WTC11 (cell line): Measurements from ENCODE around the gene ADRA2C. TPM values are rescaled to one million over a fixed set of nuclear protein-coding genes. Genes with fewer than 3 reads are reported as not detected.

ENCODE experiments used
- ATAC-seq: fragments of 200-7000 bp; cut with Tn5 transposase; 2 replicates; pipeline ENCODE4 v1.10.0; 2021; ENCODE audit warnings: mild to moderate bottlenecking, moderate library complexity
- CTCF ChIA-PET: fragments of 300-600 bp; sonication (Branson Sonifier 250); formaldehyde crosslinking; loops from one replicate; lab custom pipeline; 2021; ENCODE audit warnings: antibody characterized with exemption; lab: Charles Lee
- POLR2A ChIA-PET: fragments of 350-600 bp; sonication (Branson Sonifier 250); formaldehyde crosslinking; loops from one replicate; lab custom pipeline; 2021; ENCODE audit warnings: antibody characterized with exemption; lab: Charles Lee
- DNase-seq: peaks from one replicate; pipeline ENCODE4 v3.0.0; 2021; ENCODE audit warnings: low spot score
- H3K27ac Mint-ChIP-seq: 2 replicates; pipeline ENCODE4 v1.8.0; 2021; ENCODE audit warnings: mixed read lengths
- H3K27me3 Mint-ChIP-seq: 2 replicates; pipeline ENCODE4 v1.8.0; 2021; ENCODE audit warnings: low read depth, mild to moderate bottlenecking, moderate library complexity, mixed read lengths
- H3K36me3 Mint-ChIP-seq: 2 replicates; pipeline ENCODE4 v1.8.0; 2021; ENCODE audit warnings: mixed read lengths
- H3K4me1 Mint-ChIP-seq: 2 replicates; pipeline ENCODE4 v1.8.0; 2022; ENCODE audit warnings: mixed read lengths
- H3K4me3 Mint-ChIP-seq: 2 replicates; pipeline ENCODE4 v1.8.0; 2021; ENCODE audit warnings: mild to moderate bottlenecking, moderate library complexity, mixed read lengths
- H3K9me3 Mint-ChIP-seq: 2 replicates; pipeline ENCODE4 v1.8.0; 2021; ENCODE audit warnings: mixed read lengths
- EMX1 ChIP-seq: fragments of 250-450 bp; sonication (Bioruptor Pico); IDR thresholded peaks from 2 replicates; pipeline ENCODE4 v1.8.0; 2021; ENCODE audit warnings: mild to moderate bottlenecking
- ESRRA ChIP-seq: sonication (generic); formaldehyde crosslinking; IDR thresholded peaks from 2 replicates; pipeline ENCODE4 v1.8.1; 2022; ENCODE audit warnings: mild to moderate bottlenecking, missing genetic modification reagents, borderline replicate concordance
- IRF2 ChIP-seq: sonication (generic); formaldehyde crosslinking; IDR thresholded peaks from 2 replicates; pipeline ENCODE4 v1.8.0; 2022; ENCODE audit warnings: low read depth, missing genetic modification reagents, borderline replicate concordance
- JAZF1 ChIP-seq: fragments of 250-450 bp; sonication (Bioruptor Pico); IDR thresholded peaks from 2 replicates; pipeline ENCODE4 v1.9.0; 2021; ENCODE audit warnings: moderate library complexity, mild to moderate bottlenecking, inconsistent platforms
- MYBL2 ChIP-seq: sonication (generic); formaldehyde crosslinking; IDR thresholded peaks from 2 replicates; pipeline ENCODE4 v1.8.1; 2023; ENCODE audit warnings: mild to moderate bottlenecking, moderate library complexity, missing genetic modification reagents
- NFATC4 ChIP-seq: fragments of 250-450 bp; sonication (Bioruptor Pico); IDR thresholded peaks from 2 replicates; pipeline ENCODE4 v1.9.0; 2021; ENCODE audit warnings: mild to moderate bottlenecking
- PRRX2 ChIP-seq: fragments of 250-450 bp; sonication (Bioruptor Pico); IDR thresholded peaks from 2 replicates; pipeline ENCODE4 v1.8.0; 2021; ENCODE audit warnings: mild to moderate bottlenecking
- RELA ChIP-seq: sonication (generic); formaldehyde crosslinking; IDR thresholded peaks from 2 replicates; pipeline ENCODE4 v1.8.1; 2022; ENCODE audit warnings: missing genetic modification reagents, mild to moderate bottlenecking, borderline replicate concordance
- SMAD4 ChIP-seq: sonication (generic); formaldehyde crosslinking; IDR thresholded peaks from 2 replicates; pipeline ENCODE4 v1.8.0; 2022; ENCODE audit warnings: mild to moderate bottlenecking, missing genetic modification reagents
- TCF7 ChIP-seq: sonication (generic); formaldehyde crosslinking; IDR thresholded peaks from 2 replicates; pipeline ENCODE4 v1.8.0; 2022; ENCODE audit warnings: mild to moderate bottlenecking, low read depth, missing genetic modification reagents, moderate library complexity
- TEAD1 ChIP-seq: sonication (generic); formaldehyde crosslinking; IDR thresholded peaks from 2 replicates; pipeline ENCODE4 v1.8.0; 2022; ENCODE audit warnings: mild to moderate bottlenecking, missing genetic modification reagents
- ZNF232 ChIP-seq: sonication (generic); formaldehyde crosslinking; IDR thresholded peaks from 2 replicates; pipeline ENCODE4 v1.8.0; 2022; ENCODE audit warnings: mild to moderate bottlenecking, missing genetic modification reagents
- ZNF396 ChIP-seq: fragments of 250-450 bp; sonication (Bioruptor Pico); IDR thresholded peaks from 2 replicates; pipeline ENCODE4 v1.8.0; 2021; ENCODE audit warnings: mild to moderate bottlenecking, moderate library complexity, borderline replicate concordance
- total RNA-seq: library from RNA; stranded (reverse); gene quantifications from 3 replicates; pipeline ENCODE4 v1.2.3, GENCODE V29; 2021
- TF ChIP-seq, protein P1 (sequence below): fragments of 250-450 bp; sonication (Bioruptor Pico); IDR thresholded peaks from 2 replicates; pipeline ENCODE4 v1.9.0; 2021; ENCODE audit warnings: mild to moderate bottlenecking
- TF ChIP-seq, protein P2 (sequence below): sonication (generic); formaldehyde crosslinking; IDR thresholded peaks from 2 replicates; pipeline ENCODE4 v1.8.1; 2022; ENCODE audit warnings: low read depth, mild to moderate bottlenecking, moderate library complexity, missing genetic modification reagents, borderline replicate concordance
- TF ChIP-seq, protein P3 (sequence below): fragments of 250-450 bp; sonication (Bioruptor Pico); IDR thresholded peaks from 2 replicates; pipeline ENCODE4 v1.9.0; 2021; ENCODE audit warnings: mild to moderate bottlenecking, borderline replicate concordance
- TF ChIP-seq, protein P4 (sequence below): sonication (generic); formaldehyde crosslinking; IDR thresholded peaks from 2 replicates; pipeline ENCODE4 v1.8.0; 2023; ENCODE audit warnings: missing genetic modification reagents, mild to moderate bottlenecking, borderline replicate concordance
- TF ChIP-seq, protein P5 (sequence below): sonication (generic); formaldehyde crosslinking; IDR thresholded peaks from 2 replicates; pipeline ENCODE4 v1.8.1; 2023; ENCODE audit warnings: mild to moderate bottlenecking, missing genetic modification reagents, moderate library complexity
- TF ChIP-seq, protein P6 (sequence below): sonication (generic); formaldehyde crosslinking; IDR thresholded peaks from 2 replicates; pipeline ENCODE4 v1.8.0; 2023; ENCODE audit warnings: missing genetic modification reagents
- TF ChIP-seq, protein P7 (sequence below): sonication (generic); formaldehyde crosslinking; IDR thresholded peaks from 2 replicates; pipeline ENCODE4 v1.8.1; 2023; ENCODE audit warnings: mild to moderate bottlenecking, missing genetic modification reagents

The ADRA2C gene
- total RNA-seq, 1 experiment from 2014 or later = 21.8 TPM

DNA sequence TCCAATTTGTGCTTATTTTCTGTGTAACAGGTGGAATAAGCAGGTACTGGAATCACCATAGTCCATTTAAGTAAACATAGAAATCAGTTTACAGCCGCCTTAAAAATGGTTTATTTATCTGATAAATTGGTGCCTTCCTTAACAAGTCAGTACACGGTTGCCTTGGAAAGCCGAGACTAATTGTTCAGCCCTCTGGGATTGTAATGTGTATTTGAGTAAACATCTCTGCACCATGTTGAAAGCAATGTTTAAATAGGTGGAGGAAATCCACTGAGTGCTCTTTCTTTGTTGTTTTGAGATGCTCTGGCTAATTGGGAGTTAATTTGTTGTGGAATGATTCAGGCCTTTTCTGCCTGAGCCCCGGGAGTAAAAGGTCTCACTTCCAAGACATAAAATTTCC lies 45.7 kb upstream of the ADRA2C start:
- TF ChIP-seq, protein P1, sequence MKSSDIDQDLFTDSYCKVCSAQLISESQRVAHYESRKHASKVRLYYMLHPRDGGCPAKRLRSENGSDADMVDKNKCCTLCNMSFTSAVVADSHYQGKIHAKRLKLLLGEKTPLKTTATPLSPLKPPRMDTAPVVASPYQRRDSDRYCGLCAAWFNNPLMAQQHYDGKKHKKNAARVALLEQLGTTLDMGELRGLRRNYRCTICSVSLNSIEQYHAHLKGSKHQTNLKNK (CRISPR knock-in tag) = no peak
- TF ChIP-seq, protein P2, sequence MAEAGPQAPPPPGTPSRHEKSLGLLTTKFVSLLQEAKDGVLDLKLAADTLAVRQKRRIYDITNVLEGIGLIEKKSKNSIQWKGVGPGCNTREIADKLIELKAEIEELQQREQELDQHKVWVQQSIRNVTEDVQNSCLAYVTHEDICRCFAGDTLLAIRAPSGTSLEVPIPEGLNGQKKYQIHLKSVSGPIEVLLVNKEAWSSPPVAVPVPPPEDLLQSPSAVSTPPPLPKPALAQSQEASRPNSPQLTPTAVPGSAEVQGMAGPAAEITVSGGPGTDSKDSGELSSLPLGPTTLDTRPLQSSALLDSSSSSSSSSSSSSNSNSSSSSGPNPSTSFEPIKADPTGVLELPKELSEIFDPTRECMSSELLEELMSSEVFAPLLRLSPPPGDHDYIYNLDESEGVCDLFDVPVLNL (CRISPR knock-in tag) = no peak
- TF ChIP-seq MYBL2 = no peak
- TF ChIP-seq, protein P3, sequence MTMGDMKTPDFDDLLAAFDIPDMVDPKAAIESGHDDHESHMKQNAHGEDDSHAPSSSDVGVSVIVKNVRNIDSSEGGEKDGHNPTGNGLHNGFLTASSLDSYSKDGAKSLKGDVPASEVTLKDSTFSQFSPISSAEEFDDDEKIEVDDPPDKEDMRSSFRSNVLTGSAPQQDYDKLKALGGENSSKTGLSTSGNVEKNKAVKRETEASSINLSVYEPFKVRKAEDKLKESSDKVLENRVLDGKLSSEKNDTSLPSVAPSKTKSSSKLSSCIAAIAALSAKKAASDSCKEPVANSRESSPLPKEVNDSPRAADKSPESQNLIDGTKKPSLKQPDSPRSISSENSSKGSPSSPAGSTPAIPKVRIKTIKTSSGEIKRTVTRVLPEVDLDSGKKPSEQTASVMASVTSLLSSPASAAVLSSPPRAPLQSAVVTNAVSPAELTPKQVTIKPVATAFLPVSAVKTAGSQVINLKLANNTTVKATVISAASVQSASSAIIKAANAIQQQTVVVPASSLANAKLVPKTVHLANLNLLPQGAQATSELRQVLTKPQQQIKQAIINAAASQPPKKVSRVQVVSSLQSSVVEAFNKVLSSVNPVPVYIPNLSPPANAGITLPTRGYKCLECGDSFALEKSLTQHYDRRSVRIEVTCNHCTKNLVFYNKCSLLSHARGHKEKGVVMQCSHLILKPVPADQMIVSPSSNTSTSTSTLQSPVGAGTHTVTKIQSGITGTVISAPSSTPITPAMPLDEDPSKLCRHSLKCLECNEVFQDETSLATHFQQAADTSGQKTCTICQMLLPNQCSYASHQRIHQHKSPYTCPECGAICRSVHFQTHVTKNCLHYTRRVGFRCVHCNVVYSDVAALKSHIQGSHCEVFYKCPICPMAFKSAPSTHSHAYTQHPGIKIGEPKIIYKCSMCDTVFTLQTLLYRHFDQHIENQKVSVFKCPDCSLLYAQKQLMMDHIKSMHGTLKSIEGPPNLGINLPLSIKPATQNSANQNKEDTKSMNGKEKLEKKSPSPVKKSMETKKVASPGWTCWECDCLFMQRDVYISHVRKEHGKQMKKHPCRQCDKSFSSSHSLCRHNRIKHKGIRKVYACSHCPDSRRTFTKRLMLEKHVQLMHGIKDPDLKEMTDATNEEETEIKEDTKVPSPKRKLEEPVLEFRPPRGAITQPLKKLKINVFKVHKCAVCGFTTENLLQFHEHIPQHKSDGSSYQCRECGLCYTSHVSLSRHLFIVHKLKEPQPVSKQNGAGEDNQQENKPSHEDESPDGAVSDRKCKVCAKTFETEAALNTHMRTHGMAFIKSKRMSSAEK (CRISPR knock-in tag) = no peak
- H3K27me3 Mint-ChIP-seq = peaks cover 26% of the 10 kb centered on the region
- POLR2A ChIA-PET = no interaction called here
- peaks cover 16% of the 10 kb centered on the region for H3K4me1 Mint-ChIP-seq
- no peak overlapping the region for H3K4me3 Mint-ChIP-seq
- CTCF ChIA-PET = no interaction called here
- H3K27ac Mint-ChIP-seq = no peak overlapping the region
- ATAC-seq = no peak
- peaks cover 18% of the 10 kb centered on the region for H3K9me3 Mint-ChIP-seq
- DNase-seq = no peak
- peaks cover 8% of the 10 kb centered on the region for H3K36me3 Mint-ChIP-seq

DNA sequence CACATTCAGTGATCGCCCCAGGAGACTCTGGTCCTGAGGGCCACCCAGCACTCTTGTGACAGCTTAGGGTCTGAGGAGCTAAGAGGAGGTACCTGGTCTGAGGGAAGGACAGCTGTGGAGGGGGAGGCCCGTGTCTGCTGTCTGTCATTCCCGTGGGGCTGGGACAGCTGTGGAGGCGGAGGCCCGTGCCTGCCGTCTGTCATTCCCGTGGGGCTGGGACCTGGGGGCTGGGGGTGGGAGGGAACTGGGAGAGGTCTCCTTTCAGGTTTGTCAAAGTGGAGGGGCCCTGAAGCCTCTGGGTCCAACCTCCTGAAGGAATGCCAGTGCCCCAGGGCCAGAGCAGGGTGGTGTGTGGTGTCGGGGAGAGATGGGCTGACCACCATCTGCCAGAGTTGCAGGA lies 45.0 kb upstream of the ADRA2C start:
- Mint-ChIP-seq H3K4me3 (no peak overlapping the region), H3K27ac (no peak overlapping the region)

More for the DNA sequence above, 45.0 kb upstream of the ADRA2C start:
- H3K4me1 Mint-ChIP-seq = peaks cover 18% of the 10 kb centered on the region
- peaks cover 18% of the 10 kb centered on the region for H3K9me3 Mint-ChIP-seq
- no peak for DNase-seq
- POLR2A ChIA-PET = no interaction called here
- CTCF ChIA-PET = no interaction called here
- H3K27me3 Mint-ChIP-seq = peaks cover 31% of the 10 kb centered on the region
- H3K36me3 Mint-ChIP-seq = peaks cover 8% of the 10 kb centered on the region
- TF ChIP-seq PRRX2 (no peak), NFATC4 (CRISPR knock-in tag) (no peak), ZNF396 (CRISPR knock-in tag) (no peak), ESRRA (CRISPR knock-in tag) (no peak), TEAD1 (no peak), ZNF232 (CRISPR knock-in tag) (no peak), EMX1 (CRISPR knock-in tag) (no peak), SMAD4 (CRISPR knock-in tag) (no peak), TCF7 (CRISPR knock-in tag) (no peak), JAZF1 (CRISPR knock-in tag) (no peak), IRF2 (no peak), RELA (CRISPR knock-in tag) (no peak)
- TF ChIP-seq, protein P4, sequence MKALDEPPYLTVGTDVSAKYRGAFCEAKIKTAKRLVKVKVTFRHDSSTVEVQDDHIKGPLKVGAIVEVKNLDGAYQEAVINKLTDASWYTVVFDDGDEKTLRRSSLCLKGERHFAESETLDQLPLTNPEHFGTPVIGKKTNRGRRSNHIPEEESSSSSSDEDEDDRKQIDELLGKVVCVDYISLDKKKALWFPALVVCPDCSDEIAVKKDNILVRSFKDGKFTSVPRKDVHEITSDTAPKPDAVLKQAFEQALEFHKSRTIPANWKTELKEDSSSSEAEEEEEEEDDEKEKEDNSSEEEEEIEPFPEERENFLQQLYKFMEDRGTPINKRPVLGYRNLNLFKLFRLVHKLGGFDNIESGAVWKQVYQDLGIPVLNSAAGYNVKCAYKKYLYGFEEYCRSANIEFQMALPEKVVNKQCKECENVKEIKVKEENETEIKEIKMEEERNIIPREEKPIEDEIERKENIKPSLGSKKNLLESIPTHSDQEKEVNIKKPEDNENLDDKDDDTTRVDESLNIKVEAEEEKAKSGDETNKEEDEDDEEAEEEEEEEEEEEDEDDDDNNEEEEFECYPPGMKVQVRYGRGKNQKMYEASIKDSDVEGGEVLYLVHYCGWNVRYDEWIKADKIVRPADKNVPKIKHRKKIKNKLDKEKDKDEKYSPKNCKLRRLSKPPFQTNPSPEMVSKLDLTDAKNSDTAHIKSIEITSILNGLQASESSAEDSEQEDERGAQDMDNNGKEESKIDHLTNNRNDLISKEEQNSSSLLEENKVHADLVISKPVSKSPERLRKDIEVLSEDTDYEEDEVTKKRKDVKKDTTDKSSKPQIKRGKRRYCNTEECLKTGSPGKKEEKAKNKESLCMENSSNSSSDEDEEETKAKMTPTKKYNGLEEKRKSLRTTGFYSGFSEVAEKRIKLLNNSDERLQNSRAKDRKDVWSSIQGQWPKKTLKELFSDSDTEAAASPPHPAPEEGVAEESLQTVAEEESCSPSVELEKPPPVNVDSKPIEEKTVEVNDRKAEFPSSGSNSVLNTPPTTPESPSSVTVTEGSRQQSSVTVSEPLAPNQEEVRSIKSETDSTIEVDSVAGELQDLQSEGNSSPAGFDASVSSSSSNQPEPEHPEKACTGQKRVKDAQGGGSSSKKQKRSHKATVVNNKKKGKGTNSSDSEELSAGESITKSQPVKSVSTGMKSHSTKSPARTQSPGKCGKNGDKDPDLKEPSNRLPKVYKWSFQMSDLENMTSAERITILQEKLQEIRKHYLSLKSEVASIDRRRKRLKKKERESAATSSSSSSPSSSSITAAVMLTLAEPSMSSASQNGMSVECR = no peak
- TF ChIP-seq, protein P5, sequence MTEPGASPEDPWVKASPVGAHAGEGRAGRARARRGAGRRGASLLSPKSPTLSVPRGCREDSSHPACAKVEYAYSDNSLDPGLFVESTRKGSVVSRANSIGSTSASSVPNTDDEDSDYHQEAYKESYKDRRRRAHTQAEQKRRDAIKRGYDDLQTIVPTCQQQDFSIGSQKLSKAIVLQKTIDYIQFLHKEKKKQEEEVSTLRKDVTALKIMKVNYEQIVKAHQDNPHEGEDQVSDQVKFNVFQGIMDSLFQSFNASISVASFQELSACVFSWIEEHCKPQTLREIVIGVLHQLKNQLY (CRISPR knock-in tag) = no peak
- TF ChIP-seq, protein P6, sequence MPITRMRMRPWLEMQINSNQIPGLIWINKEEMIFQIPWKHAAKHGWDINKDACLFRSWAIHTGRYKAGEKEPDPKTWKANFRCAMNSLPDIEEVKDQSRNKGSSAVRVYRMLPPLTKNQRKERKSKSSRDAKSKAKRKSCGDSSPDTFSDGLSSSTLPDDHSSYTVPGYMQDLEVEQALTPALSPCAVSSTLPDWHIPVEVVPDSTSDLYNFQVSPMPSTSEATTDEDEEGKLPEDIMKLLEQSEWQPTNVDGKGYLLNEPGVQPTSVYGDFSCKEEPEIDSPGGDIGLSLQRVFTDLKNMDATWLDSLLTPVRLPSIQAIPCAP (CRISPR knock-in tag) = no peak
- TF ChIP-seq, protein P7, sequence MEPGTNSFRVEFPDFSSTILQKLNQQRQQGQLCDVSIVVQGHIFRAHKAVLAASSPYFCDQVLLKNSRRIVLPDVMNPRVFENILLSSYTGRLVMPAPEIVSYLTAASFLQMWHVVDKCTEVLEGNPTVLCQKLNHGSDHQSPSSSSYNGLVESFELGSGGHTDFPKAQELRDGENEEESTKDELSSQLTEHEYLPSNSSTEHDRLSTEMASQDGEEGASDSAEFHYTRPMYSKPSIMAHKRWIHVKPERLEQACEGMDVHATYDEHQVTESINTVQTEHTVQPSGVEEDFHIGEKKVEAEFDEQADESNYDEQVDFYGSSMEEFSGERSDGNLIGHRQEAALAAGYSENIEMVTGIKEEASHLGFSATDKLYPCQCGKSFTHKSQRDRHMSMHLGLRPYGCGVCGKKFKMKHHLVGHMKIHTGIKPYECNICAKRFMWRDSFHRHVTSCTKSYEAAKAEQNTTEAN (CRISPR knock-in tag) = no peak
- TF ChIP-seq, all 79 proteins: peak for 0
- no peak for ATAC-seq
